ENCODE data around the gene DEGS1.

DEGS1 gene

DNA sequence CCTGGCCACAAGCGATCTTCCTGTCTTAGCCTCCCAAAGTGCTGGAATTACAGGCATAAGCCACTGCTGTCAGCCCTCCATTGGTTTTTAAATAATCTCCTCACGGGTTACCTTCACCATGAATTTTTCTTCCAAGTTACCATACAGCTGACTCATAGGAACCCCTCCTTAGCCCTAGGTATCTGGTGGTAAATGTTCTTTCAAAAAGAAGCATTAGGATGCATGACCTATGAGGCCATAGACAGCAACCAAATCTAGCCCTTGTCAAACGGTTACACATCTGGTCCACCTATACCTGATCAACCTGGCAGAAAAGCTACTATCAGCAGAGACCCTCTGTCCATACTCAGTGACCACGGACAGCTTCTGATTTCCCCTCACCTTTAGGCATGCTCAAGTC, 12.7 kb upstream of the DEGS1 start:
- H3K27ac ChIP-seq: no peak overlapping the region
- TF ChIP-seq, protein P1, sequence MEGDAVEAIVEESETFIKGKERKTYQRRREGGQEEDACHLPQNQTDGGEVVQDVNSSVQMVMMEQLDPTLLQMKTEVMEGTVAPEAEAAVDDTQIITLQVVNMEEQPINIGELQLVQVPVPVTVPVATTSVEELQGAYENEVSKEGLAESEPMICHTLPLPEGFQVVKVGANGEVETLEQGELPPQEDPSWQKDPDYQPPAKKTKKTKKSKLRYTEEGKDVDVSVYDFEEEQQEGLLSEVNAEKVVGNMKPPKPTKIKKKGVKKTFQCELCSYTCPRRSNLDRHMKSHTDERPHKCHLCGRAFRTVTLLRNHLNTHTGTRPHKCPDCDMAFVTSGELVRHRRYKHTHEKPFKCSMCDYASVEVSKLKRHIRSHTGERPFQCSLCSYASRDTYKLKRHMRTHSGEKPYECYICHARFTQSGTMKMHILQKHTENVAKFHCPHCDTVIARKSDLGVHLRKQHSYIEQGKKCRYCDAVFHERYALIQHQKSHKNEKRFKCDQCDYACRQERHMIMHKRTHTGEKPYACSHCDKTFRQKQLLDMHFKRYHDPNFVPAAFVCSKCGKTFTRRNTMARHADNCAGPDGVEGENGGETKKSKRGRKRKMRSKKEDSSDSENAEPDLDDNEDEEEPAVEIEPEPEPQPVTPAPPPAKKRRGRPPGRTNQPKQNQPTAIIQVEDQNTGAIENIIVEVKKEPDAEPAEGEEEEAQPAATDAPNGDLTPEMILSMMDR (conservative IDR thresholded peaks at IDR 0.05): no peak

DNA sequence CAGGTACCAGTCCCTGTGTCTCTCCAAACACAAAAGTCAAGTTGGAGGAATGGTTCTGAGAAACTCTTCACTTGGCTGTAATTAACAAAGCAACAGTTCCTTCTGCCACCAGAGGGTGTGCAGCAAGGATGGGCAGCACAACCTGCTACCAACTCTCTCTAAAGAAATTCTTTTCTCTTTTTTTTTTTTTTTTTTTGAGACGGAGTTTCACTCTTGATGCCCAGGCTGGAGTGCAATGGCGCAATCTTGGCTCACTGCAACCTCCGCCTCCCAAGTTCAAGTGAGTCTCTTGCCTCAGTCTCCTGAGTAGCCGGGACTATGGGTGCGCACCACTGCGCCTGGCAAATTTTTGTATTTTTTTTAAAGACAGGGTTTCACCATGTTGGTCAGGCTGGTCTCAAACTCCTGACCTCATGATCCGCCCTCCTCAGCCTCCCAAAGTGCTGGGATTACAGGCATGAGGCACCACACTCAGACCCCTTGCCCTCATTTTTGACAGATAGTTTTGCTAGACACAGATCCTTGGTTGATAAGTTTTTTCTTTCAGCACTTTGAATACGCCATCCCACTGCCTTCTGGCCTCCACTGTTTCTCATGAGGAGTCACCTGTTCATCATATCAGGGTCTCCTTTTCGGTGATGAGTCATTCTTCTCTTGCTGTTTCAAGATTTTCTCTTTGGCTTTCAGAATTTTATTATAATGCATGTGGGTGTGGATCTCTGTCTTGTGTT, 12.1 kb upstream of the DEGS1 start:
- TF ChIP-seq, protein P1 (conservative IDR thresholded peaks at IDR 0.05): peak; percentile 80
- H3K27ac ChIP-seq: no peak overlapping the region

DNA sequence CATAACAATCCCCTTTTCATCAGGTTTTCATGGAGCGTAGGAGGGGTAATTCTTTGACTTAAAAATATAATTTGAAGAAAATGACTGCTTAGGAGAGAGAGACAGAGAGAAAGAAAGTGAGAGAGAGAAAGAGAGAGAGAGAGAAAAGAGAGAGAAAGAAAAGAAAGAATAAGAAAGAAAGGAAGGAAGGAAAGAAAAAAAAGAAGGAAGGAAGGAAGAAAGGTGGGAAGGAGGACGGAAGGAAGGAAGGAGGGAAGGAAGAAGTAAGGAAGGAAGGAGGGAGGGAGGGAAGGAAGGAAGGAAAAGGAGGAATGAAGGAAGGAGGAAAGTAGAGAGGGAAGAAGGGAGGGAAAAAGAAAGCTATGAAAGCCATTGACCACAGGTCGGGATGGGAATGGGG, 10.8 kb upstream of the DEGS1 start:
- TF ChIP-seq, protein P1 (conservative IDR thresholded peaks at IDR 0.05): no peak

GRCh38 chr1:224173523-224173922, 9.5 kb upstream of the DEGS1 start:
- peak overlapping the region; percentile 69 for H3K27ac ChIP-seq
- TF ChIP-seq, protein P1 (conservative IDR thresholded peaks at IDR 0.05): no peak

More for the DNA sequence above, 10.8 kb upstream of the DEGS1 start:
- H3K27ac ChIP-seq: peak overlapping the region; percentile 69; the same call in 1 of the 2 replicates

- peak overlapping the region; percentile 19; the same call in 1 of the 2 replicates for H3K27ac ChIP-seq
- TF ChIP-seq, protein P1 (conservative IDR thresholded peaks at IDR 0.05): no peak
Measured at GRCh38 chr1:224175617-224176016, 7.4 kb upstream of the DEGS1 start.

DNA sequence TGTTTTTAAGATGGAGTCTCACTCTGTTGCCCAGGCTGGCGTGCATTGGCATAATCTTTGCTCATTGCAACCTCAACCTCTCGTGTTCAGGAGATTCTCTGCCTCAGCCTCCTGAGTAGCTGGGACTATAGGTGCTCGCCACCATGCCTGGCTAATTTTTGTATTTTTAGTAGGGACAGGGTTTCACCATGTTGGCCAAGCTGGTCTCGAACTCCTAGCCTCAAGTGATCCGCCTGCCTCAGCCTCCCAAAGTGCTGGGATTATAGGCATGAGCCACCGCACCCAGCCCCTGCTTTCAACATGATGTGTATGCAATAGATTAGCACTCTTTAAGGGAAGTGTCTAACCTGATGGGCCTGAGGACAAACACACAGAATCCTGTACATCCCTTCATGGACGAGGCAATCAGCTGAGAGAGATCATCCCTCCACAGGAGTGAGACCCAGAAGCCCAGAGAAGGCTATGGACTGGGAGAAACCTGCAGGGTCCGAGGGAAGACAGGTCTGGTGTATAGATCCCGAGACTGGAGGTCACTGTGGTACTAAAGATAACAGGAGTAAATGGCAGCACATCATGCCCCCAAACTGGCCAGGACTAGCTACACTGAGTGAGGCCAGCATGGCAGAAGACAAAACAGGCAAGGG, 5.6 kb upstream of the DEGS1 start:
- peak overlapping the region; percentile 95 for H3K27ac ChIP-seq
- TF ChIP-seq, protein P1 (conservative IDR thresholded peaks at IDR 0.05): no peak

DNA sequence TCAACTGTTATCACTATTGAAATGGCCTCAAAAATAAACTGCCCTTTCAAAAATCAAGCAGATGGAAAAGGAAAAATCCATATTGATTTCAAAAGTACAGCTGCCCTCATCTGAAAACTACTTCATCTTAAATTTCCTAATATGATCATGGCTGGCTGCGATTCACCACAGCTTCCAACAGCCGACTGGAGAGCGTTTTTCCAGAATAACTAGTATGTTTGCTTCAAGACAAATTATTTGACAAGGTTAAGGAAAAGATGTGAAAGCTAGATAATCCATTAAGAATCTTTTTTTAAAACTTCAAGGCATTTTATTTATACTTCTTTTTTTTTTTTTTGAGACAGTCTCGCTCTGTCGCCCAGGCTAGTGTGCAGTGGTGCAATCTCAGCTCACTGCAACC, 4.1 kb upstream of the DEGS1 start:
- peak overlapping the region; percentile 95 for H3K27ac ChIP-seq
- TF ChIP-seq, protein P1 (conservative IDR thresholded peaks at IDR 0.05): no peak

Measured in VCaP (cell line).